Measurements from ENCODE around the gene RAB18. TPM values are rescaled to one million over a fixed set of nuclear protein-coding genes. Genes with fewer than 3 reads are reported as not detected.

Gene RAB18
- total RNA-seq, 2 experiments from 2014 or later = 8.1 to 36.2 TPM

- no peak for DNase-seq (ENCODE audit: low spot score)
- intact Hi-C loops (cut with micrococcal nuclease; ENCODE audit: unreplicated experiment) = no loop called here
- Histone ChIP-seq H2AFZ (ENCODE audit: low read length) (no peak overlapping the region), H3K4me2 (ENCODE audit: low read length) (no peak overlapping the region), H3K9me2 (ENCODE audit: insufficient read depth, low read length) (no peaks in the 10 kb centered on the region), H4K20me1 (ENCODE audit: insufficient read depth, low read length) (no peaks in the 10 kb centered on the region), H3K27ac (ENCODE audit: low read depth, low read length, poor library complexity, severe bottlenecking) (no peak overlapping the region), H3K36me3 (ENCODE audit: insufficient read depth, low read length) (no peaks in the 10 kb centered on the region), H3K4me1 (ENCODE audit: insufficient read depth, low read length, poor library complexity, severe bottlenecking) (no peaks in the 10 kb centered on the region), H3K79me2 (ENCODE audit: insufficient read depth, low read depth, low read length) (no peaks in the 10 kb centered on the region), H3K9me3 (ENCODE audit: low read length) (no peaks in the 10 kb centered on the region), H3K4me3 (ENCODE audit: low read depth, low read length, poor library complexity, severe bottlenecking) (no peak overlapping the region)
- BruUV-seq (replicated peaks) = no TSS peak
- no peak for TF ChIP-seq EZH2phosphoT487 (IDR thresholded peaks at IDR 0.05; ENCODE audit: borderline replicate concordance, low read depth, low read length)
- no peak for TF ChIP-seq CTCF (conservative IDR thresholded peaks at IDR 0.05; ENCODE audit: low read length)
- CTCF ChIA-PET (ENCODE audit: unreplicated experiment) = no interaction called here
- POLR2A ChIA-PET = no interaction called here
Observed at GRCh38 chr10:27470885-27471284, 33.2 kb upstream of the RAB18 start.

- intact Hi-C loops (cut with micrococcal nuclease; ENCODE audit: unreplicated experiment) = no loop called here
- no peak overlapping the region for H3K27ac ChIP-seq (ENCODE audit: low read depth, low read length, poor library complexity, severe bottlenecking)
- no peak overlapping the region for H3K4me2 ChIP-seq (ENCODE audit: low read length)
- no peak overlapping the region for H3K4me3 ChIP-seq (ENCODE audit: low read depth, low read length, poor library complexity, severe bottlenecking)
- ChIA-PET POLR2A (no interaction called here), CTCF (ENCODE audit: unreplicated experiment) (no interaction called here)
- BruUV-seq (replicated peaks) = no TSS peak
- TF ChIP-seq CTCF (conservative IDR thresholded peaks at IDR 0.05; ENCODE audit: low read length) (no peak), EZH2phosphoT487 (IDR thresholded peaks at IDR 0.05; ENCODE audit: borderline replicate concordance, low read depth, low read length) (no peak)
- no peaks in the 10 kb centered on the region for H3K4me1 ChIP-seq (ENCODE audit: insufficient read depth, low read length, poor library complexity, severe bottlenecking)
- no peaks in the 10 kb centered on the region for H3K9me2 ChIP-seq (ENCODE audit: insufficient read depth, low read length)
- H3K36me3 ChIP-seq (ENCODE audit: insufficient read depth, low read length) = no peaks in the 10 kb centered on the region
- no peak for DNase-seq (ENCODE audit: low spot score)
- H3K79me2 ChIP-seq (ENCODE audit: insufficient read depth, low read depth, low read length) = no peaks in the 10 kb centered on the region
- H4K20me1 ChIP-seq (ENCODE audit: insufficient read depth, low read length) = no peaks in the 10 kb centered on the region
- no peak overlapping the region for H2AFZ ChIP-seq (ENCODE audit: low read length)
- no peaks in the 10 kb centered on the region for H3K9me3 ChIP-seq (ENCODE audit: low read length)
Observed at GRCh38 chr10:27474741-27475140, 29.4 kb upstream of the RAB18 start.

GRCh38 chr10:27479016-27479415, 25.1 kb upstream of the RAB18 start:
- H3K9me3 ChIP-seq (ENCODE audit: low read length) = no peaks in the 10 kb centered on the region
- H3K9me2 ChIP-seq (ENCODE audit: insufficient read depth, low read length) = no peaks in the 10 kb centered on the region
- intact Hi-C loops (cut with micrococcal nuclease; ENCODE audit: unreplicated experiment) = no loop called here
- no TSS peak for BruUV-seq (replicated peaks)
- no peak for DNase-seq (ENCODE audit: low spot score)
- POLR2A ChIA-PET = no interaction called here
- no peaks in the 10 kb centered on the region for H3K79me2 ChIP-seq (ENCODE audit: insufficient read depth, low read depth, low read length)
- no peak overlapping the region for H3K4me2 ChIP-seq (ENCODE audit: low read length)
- CTCF ChIA-PET (ENCODE audit: unreplicated experiment) = no interaction called here
- H3K27ac ChIP-seq (ENCODE audit: low read depth, low read length, poor library complexity, severe bottlenecking) = no peak overlapping the region
- no peak overlapping the region for H3K4me3 ChIP-seq (ENCODE audit: low read depth, low read length, poor library complexity, severe bottlenecking)
- TF ChIP-seq EZH2phosphoT487 (IDR thresholded peaks at IDR 0.05; ENCODE audit: borderline replicate concordance, low read depth, low read length) (no peak), CTCF (conservative IDR thresholded peaks at IDR 0.05; ENCODE audit: low read length) (no peak)
- no peaks in the 10 kb centered on the region for H4K20me1 ChIP-seq (ENCODE audit: insufficient read depth, low read length)
- no peak overlapping the region for H2AFZ ChIP-seq (ENCODE audit: low read length)
- no peaks in the 10 kb centered on the region for H3K4me1 ChIP-seq (ENCODE audit: insufficient read depth, low read length, poor library complexity, severe bottlenecking)
- H3K36me3 ChIP-seq (ENCODE audit: insufficient read depth, low read length) = no peaks in the 10 kb centered on the region
